Endothelial cell of umbilical vein (primary cell): ENCODE data around the gene COL13A1.
A peak's percentile ranks its signal among the peaks of the same experiment; 100 is the strongest.

Source experiments
- GATA2 ChIP-seq: IDR thresholded peaks from 2 replicates; pipeline ENCODE4 v1.7.0; 2011; ENCODE audit warnings: low read depth, mild to moderate bottlenecking, moderate library complexity, mixed read lengths, low read length; ENCODE audit not compliant: insufficient read length, insufficient read depth
- POLR2A ChIP-seq: IDR thresholded peaks from 2 replicates; pipeline ENCODE4 v1.6.1; 2012; ENCODE audit warnings: low read depth, mild to moderate bottlenecking, control low read depth, low read length
- POLR2AphosphoS5 ChIP-seq: IDR thresholded peaks from 2 replicates; pipeline ENCODE4 v1.6.1; 2012; ENCODE audit warnings: low read depth, mild to moderate bottlenecking, control low read depth, low read length, moderate library complexity; ENCODE audit not compliant: insufficient read depth
- TF ChIP-seq, protein P1 (sequence below), 2 donors: IDR thresholded peaks; 1 replicate in 1 of 2; 2 replicates in 1 of 2; pipeline ENCODE4 v1.5.1; 2011; ENCODE audit warnings: low read length in 2 of 2, mild to moderate bottlenecking in 2 of 2, moderate library complexity in 2 of 2, control low read depth in 1 of 2, inconsistent platforms in 1 of 2, low read depth in 1 of 2; ENCODE audit not compliant: insufficient read depth in 1 of 2; ENCODE audit errors: extremely low read depth in 1 of 2
- TF ChIP-seq, protein P2 (sequence below): IDR thresholded peaks from 2 replicates; pipeline ENCODE4 v1.6.1; 2011; ENCODE audit not compliant: insufficient read depth, insufficient read length

- TF ChIP-seq, protein P1, sequence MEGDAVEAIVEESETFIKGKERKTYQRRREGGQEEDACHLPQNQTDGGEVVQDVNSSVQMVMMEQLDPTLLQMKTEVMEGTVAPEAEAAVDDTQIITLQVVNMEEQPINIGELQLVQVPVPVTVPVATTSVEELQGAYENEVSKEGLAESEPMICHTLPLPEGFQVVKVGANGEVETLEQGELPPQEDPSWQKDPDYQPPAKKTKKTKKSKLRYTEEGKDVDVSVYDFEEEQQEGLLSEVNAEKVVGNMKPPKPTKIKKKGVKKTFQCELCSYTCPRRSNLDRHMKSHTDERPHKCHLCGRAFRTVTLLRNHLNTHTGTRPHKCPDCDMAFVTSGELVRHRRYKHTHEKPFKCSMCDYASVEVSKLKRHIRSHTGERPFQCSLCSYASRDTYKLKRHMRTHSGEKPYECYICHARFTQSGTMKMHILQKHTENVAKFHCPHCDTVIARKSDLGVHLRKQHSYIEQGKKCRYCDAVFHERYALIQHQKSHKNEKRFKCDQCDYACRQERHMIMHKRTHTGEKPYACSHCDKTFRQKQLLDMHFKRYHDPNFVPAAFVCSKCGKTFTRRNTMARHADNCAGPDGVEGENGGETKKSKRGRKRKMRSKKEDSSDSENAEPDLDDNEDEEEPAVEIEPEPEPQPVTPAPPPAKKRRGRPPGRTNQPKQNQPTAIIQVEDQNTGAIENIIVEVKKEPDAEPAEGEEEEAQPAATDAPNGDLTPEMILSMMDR (IDR thresholded peaks at IDR 0.05; ENCODE audit: extremely low read depth in 1 of 2, insufficient read depth in 1 of 2, low read depth in 1 of 2, low read length in 2 of 2), result peak; percentile 11 to 36
- TF ChIP-seq POLR2AphosphoS5 (no peak), POLR2A (no peak), GATA2 (no peak)
- TF ChIP-seq, protein P2, sequence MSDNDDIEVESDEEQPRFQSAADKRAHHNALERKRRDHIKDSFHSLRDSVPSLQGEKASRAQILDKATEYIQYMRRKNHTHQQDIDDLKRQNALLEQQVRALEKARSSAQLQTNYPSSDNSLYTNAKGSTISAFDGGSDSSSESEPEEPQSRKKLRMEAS, result no peak
Measured at GRCh38 chr10:69802424-69803161, 887 bp downstream of the COL13A1 start.
